ENCODE results near the gene AOPEP.
A peak's percentile ranks its signal among the peaks of the same experiment; 100 is the strongest.

The AOPEP gene

DNA sequence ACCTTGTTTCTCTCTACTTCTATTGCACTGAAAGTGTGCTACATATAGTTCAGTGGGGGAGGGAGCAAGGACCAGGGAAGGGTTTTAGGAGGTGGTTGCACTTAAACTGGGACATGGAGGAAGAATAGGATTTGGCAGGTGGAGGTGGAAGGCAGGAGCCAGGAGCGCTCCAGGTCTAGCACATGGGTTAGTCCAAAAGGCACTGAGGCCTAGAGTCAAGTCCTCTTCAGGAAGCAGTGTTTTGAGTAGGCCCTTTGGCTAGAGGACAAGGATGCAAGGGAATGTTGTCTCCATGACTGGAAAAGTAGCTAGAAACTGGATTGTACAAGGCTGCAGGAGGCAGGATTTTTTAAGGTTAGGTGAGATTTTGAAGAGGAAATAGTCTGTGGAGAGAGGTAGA is 31.5 kb downstream of the AOPEP start:
- DNase-seq (no peak), ATAC-seq (replicated peaks) (no peak)

DNA sequence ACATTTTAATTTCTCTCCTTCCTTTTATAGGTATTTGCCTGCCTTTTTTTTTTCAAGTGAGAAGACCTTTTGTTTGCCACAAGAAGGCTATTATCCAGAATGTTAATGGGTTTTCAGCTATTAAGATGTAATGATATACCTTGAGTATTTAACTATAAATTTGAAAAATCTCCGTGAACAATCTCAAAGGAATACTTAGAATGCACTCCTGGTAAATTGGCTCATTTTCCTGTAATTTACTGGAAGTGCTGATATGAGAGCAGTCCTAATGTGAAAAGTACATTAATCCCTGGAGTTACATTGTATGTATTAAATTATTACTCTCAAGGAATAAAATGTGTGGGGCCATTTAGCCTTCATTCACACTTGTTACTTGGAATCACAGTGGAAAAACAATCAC is 32.4 kb downstream of the AOPEP start:
- ATAC-seq (replicated peaks), result no peak
- H3K27me3 Mint-ChIP-seq, result no peaks in the 10 kb centered on the region
- H3K4me3 Mint-ChIP-seq, result no peak overlapping the region
- H3K9me3 Mint-ChIP-seq, result no peaks in the 10 kb centered on the region
- no peak overlapping the region for H3K27ac Mint-ChIP-seq
- no peak for DNase-seq
- peaks cover 8% of the 10 kb centered on the region in 2 donors for H3K4me1 Mint-ChIP-seq (ENCODE audit: low read depth in 2 of 2)
- H3K36me3 Mint-ChIP-seq (ENCODE audit: insufficient read depth), result no peaks in the 10 kb centered on the region

More for the DNA sequence above, 31.5 kb downstream of the AOPEP start:
- no peaks in the 10 kb centered on the region for H3K36me3 Mint-ChIP-seq (ENCODE audit: insufficient read depth)
- H3K27me3 Mint-ChIP-seq, result no peaks in the 10 kb centered on the region
- no peaks in the 10 kb centered on the region for H3K9me3 Mint-ChIP-seq
- H3K27ac Mint-ChIP-seq, result no peak overlapping the region
- H3K4me3 Mint-ChIP-seq, result no peak overlapping the region
- H3K4me1 Mint-ChIP-seq (ENCODE audit: low read depth in 2 of 2), result peaks cover 8% of the 10 kb centered on the region in 2 donors

DNA sequence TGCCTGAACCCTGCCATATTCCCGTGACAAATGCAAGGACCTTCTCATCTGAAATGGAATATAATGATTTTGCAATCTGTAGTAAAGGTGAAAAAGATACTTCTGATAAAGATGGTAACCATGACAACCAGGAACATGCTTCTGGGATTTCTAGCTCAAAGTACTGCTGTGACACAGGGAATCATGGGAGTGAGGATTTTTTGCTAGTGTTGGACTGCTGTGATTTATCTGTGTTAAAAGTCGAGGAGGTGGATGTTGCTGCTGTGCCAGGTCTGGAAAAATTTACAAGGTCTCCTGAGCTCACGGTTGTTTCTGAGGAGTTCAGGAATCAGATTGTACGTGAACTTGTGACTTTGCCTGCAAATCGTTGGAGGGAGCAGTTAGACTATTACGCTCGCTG is 33.5 kb downstream of the AOPEP start:
- no peak for DNase-seq
- no peak overlapping the region for H3K4me3 Mint-ChIP-seq
- peaks cover 8% of the 10 kb centered on the region in 2 donors for H3K4me1 Mint-ChIP-seq (ENCODE audit: low read depth in 2 of 2)
- H3K27ac Mint-ChIP-seq, result no peak overlapping the region
- no peaks in the 10 kb centered on the region for H3K27me3 Mint-ChIP-seq
- H3K9me3 Mint-ChIP-seq, result no peaks in the 10 kb centered on the region
- H3K36me3 Mint-ChIP-seq (ENCODE audit: insufficient read depth), result no peaks in the 10 kb centered on the region
- ATAC-seq (replicated peaks), result no peak

DNA sequence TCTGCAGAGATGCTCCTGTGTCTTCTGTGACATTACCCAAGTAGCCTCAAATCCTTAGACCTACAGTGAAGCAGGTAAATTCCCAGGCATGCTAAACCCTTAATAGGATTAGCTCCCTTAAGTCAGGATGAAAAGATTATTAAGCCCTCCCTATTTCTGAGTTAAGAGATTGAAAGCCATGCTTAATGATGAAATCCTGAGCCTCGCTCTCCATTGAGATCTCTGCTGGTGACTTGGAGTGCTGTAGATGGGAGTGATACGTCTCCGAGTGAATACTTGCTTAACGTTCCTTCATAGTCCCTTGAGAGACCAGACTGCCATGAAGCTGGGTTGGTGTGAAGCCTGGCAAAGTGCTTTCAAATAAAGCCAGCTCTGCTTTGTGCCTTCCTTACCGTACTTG is 34.2 kb downstream of the AOPEP start:
- H3K4me1 Mint-ChIP-seq (ENCODE audit: low read depth in 2 of 2), result peaks cover 8% of the 10 kb centered on the region in 2 donors
- no peaks in the 10 kb centered on the region for H3K27me3 Mint-ChIP-seq
- no peak for ATAC-seq (replicated peaks)
- no peak for DNase-seq
- H3K36me3 Mint-ChIP-seq (ENCODE audit: insufficient read depth), result no peaks in the 10 kb centered on the region
- no peak overlapping the region for H3K27ac Mint-ChIP-seq
- H3K9me3 Mint-ChIP-seq, result no peaks in the 10 kb centered on the region
- H3K4me3 Mint-ChIP-seq, result no peak overlapping the region

- no peak overlapping the region for H3K27ac Mint-ChIP-seq
- no peaks in the 10 kb centered on the region for H3K36me3 Mint-ChIP-seq (ENCODE audit: insufficient read depth)
Observed at GRCh38 chr9:94761481-94761880, 35.0 kb downstream of the AOPEP start.

DNA sequence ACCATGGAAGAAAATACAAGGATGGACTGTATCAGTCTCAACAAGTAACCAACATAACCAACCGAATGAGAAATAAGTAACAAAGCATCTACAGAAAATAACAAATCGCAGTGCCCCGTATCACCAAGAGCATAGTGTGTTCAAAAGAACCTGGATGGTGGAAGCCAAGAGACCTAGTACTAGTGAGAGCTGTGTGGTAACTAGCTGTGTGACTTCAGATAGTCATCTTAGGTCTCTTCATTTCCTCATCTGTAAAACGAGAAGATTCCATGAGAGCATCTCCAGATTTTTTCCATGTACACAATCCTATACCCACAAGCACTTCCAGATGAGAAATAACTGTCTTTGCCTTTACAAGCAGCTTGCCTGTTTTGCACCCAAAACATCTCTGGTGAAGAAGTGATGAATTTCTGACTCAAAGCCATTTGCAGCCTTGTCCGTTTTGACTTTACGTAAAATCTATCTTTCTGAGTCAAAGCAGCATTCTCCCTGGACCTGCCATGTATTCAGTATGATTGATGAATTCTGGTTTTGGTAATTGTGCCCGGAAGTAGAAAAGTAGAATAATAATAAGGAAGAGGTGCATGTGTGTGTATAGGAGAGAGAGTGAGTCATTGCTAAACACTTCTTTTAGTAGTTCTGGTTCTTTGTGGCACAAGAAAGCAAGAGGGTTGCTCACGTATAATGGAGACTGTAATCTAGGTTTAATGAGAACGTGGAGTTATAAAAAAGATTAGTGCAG is 41.0 kb downstream of the AOPEP start:
- DNase-seq (no peak), ATAC-seq (replicated peaks) (no peak)
- Mint-ChIP-seq H3K4me3 (no peak overlapping the region), H3K27me3 (no peaks in the 10 kb centered on the region), H3K36me3 (ENCODE audit: insufficient read depth) (no peaks in the 10 kb centered on the region), H3K9me3 (no peaks in the 10 kb centered on the region), H3K4me1 (ENCODE audit: low read depth in 2 of 2) (peaks cover 3 to 24% of the 10 kb centered on the region in 2 donors), H3K27ac (peak overlapping the region in 1 of 2 donors; percentile 36)

More at GRCh38 chr9:94761481-94761880, 35.0 kb downstream of the AOPEP start:
- DNase-seq (no peak), ATAC-seq (replicated peaks) (peak; percentile 47)
- no peaks in the 10 kb centered on the region for H3K9me3 Mint-ChIP-seq
- H3K4me1 Mint-ChIP-seq (ENCODE audit: low read depth in 2 of 2), result peaks cover 8% of the 10 kb centered on the region in 2 donors
- H3K4me3 Mint-ChIP-seq, result no peak overlapping the region
- no peaks in the 10 kb centered on the region for H3K27me3 Mint-ChIP-seq

DNA sequence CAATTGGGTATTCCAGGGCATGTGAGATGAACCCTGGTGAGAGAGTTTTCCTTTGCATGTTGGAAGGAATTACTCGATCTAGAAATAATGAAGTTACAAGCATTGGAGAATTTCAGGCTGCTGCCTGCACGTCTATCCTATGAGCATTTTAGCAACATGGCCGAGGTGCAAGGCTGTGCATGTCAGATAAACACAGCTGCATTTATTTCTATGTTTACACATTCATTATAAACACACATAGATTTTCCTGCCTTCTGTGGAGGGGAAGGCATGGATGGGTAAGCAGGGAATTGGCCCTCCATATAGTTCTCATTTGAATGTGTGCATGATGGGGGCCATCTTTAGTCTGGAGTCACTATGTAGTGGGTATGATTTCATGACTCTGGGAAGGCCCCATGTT is 42.3 kb downstream of the AOPEP start:
- DNase-seq (no peak), ATAC-seq (replicated peaks) (no peak)
- H3K9me3 Mint-ChIP-seq, result no peaks in the 10 kb centered on the region
- H3K27ac Mint-ChIP-seq, result no peak overlapping the region
- H3K36me3 Mint-ChIP-seq (ENCODE audit: insufficient read depth), result no peaks in the 10 kb centered on the region
- H3K27me3 Mint-ChIP-seq, result no peaks in the 10 kb centered on the region
- H3K4me3 Mint-ChIP-seq, result no peak overlapping the region
- peaks cover 3 to 24% of the 10 kb centered on the region in 2 donors for H3K4me1 Mint-ChIP-seq (ENCODE audit: low read depth in 2 of 2)

GRCh38 chr9:94770334-94770733 is 43.8 kb downstream of the AOPEP start:
- H3K9me3 Mint-ChIP-seq, result no peaks in the 10 kb centered on the region

DNA sequence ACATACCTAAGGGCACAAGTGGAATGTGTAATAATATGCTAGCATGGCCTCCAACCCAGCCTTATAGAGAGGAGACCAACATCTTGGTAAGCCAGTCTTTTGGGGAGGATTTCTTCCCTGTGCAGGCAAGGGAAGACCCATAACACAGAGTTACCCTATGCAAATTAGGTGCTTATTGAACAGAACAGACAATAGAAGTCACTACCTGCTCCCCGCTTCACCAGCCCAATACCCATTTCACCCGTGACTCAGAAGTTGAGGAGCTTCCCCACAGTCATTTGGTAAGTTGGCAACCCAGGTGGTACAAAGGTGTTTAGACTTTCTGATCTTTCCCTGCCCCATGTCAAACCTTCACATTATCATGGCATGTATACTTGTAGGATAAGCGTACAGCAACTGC is 44.6 kb downstream of the AOPEP start:
- ATAC-seq (replicated peaks) (no peak), DNase-seq (no peak)
- peak overlapping the region in 1 of 2 donors; percentile 30 for H3K27ac Mint-ChIP-seq
- peaks cover 3 to 24% of the 10 kb centered on the region in 2 donors for H3K4me1 Mint-ChIP-seq (ENCODE audit: low read depth in 2 of 2)
- H3K9me3 Mint-ChIP-seq, result no peaks in the 10 kb centered on the region
- H3K27me3 Mint-ChIP-seq, result no peaks in the 10 kb centered on the region
- H3K36me3 Mint-ChIP-seq (ENCODE audit: insufficient read depth), result no peaks in the 10 kb centered on the region
- H3K4me3 Mint-ChIP-seq, result no peak overlapping the region

More at GRCh38 chr9:94770334-94770733, 43.8 kb downstream of the AOPEP start:
- DNase-seq, result no peak
- ATAC-seq (replicated peaks), result no peak
- peaks cover 3 to 24% of the 10 kb centered on the region in 2 donors for H3K4me1 Mint-ChIP-seq (ENCODE audit: low read depth in 2 of 2)
- H3K36me3 Mint-ChIP-seq (ENCODE audit: insufficient read depth), result no peaks in the 10 kb centered on the region
- no peak overlapping the region for H3K27ac Mint-ChIP-seq
- H3K4me3 Mint-ChIP-seq, result no peak overlapping the region
- no peaks in the 10 kb centered on the region for H3K27me3 Mint-ChIP-seq

GRCh38 chr9:94772144-94772543 is 45.6 kb downstream of the AOPEP start:
- H3K36me3 Mint-ChIP-seq (ENCODE audit: insufficient read depth), result no peaks in the 10 kb centered on the region
- ATAC-seq (replicated peaks), result no peak
- H3K27me3 Mint-ChIP-seq, result no peaks in the 10 kb centered on the region
- no peak overlapping the region for H3K4me3 Mint-ChIP-seq
- no peaks in the 10 kb centered on the region for H3K9me3 Mint-ChIP-seq
- no peak overlapping the region for H3K27ac Mint-ChIP-seq
- H3K4me1 Mint-ChIP-seq (ENCODE audit: low read depth in 2 of 2), result peaks cover 3 to 21% of the 10 kb centered on the region in 2 donors
- no peak for DNase-seq

- DNase-seq (no peak), ATAC-seq (replicated peaks) (no peak)
- Mint-ChIP-seq H3K9me3 (no peaks in the 10 kb centered on the region), H3K27ac (no peak overlapping the region), H3K4me1 (ENCODE audit: low read depth in 2 of 2) (peaks cover 3 to 17% of the 10 kb centered on the region in 2 donors), H3K27me3 (no peaks in the 10 kb centered on the region), H3K36me3 (ENCODE audit: insufficient read depth) (no peaks in the 10 kb centered on the region), H3K4me3 (no peak overlapping the region)
Observed at GRCh38 chr9:94772639-94773303, 46.3 kb downstream of the AOPEP start.

DNA sequence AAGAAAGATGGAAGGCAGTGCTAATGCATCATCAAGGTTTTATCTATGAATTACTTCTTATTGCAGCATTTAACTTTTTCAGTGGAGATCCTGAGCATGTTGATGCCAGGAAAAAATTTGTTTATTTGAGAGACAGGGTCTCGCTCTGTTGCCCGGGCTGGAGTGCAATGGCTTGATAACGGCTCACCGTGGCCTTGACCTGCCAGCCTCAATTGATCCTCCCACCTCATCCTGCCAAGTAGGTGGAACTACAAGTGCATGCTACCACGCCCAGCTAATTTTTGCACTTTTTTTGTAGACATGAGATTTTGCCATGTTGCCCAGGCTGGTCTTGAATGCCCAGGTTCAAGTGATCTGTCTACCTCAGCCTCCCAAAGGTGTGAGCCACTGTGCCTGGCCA is 47.2 kb downstream of the AOPEP start:
- Mint-ChIP-seq H3K9me3 (no peaks in the 10 kb centered on the region), H3K27me3 (no peaks in the 10 kb centered on the region), H3K36me3 (ENCODE audit: insufficient read depth) (no peaks in the 10 kb centered on the region), H3K4me3 (no peak overlapping the region), H3K27ac (no peak overlapping the region), H3K4me1 (ENCODE audit: low read depth in 2 of 2) (peaks cover 3 to 15% of the 10 kb centered on the region in 2 donors)
- ATAC-seq (replicated peaks) (no peak), DNase-seq (no peak)

GRCh38 chr9:94778013-94778412 is 51.5 kb downstream of the AOPEP start:
- no peaks in the 10 kb centered on the region for H3K36me3 Mint-ChIP-seq (ENCODE audit: insufficient read depth)
- DNase-seq (no peak), ATAC-seq (replicated peaks) (no peak)
- H3K4me3 Mint-ChIP-seq, result no peak overlapping the region
- H3K4me1 Mint-ChIP-seq (ENCODE audit: low read depth in 2 of 2), result no peaks in the 10 kb centered on the region
- H3K27me3 Mint-ChIP-seq, result no peaks in the 10 kb centered on the region
- no peaks in the 10 kb centered on the region for H3K9me3 Mint-ChIP-seq
- H3K27ac Mint-ChIP-seq, result no peak overlapping the region

DNA sequence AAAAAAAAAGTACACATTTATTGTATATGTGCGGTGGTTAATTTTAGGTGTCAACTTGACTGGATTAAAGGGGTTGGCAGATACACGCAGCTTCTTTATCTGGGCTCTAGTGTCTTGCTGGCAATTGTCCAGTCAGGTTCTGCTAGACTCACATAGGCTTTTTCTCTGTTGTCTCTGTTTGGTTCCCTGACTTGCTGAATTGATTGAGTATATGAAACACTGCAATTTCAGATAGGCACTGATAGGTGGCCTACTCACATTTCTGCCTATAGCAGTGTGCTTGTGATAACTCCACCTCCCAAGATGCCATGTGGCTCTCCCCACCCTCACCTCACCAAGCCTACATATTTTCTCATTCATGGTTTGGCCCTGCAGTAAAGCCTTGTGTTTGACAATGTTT is 52.5 kb downstream of the AOPEP start:
- Mint-ChIP-seq H3K36me3 (ENCODE audit: insufficient read depth) (no peaks in the 10 kb centered on the region), H3K9me3 (no peaks in the 10 kb centered on the region), H3K4me3 (no peak overlapping the region), H3K27me3 (no peaks in the 10 kb centered on the region), H3K27ac (peak overlapping the region in 1 of 2 donors; percentile 6), H3K4me1 (ENCODE audit: low read depth in 2 of 2) (no peaks in the 10 kb centered on the region)
- no peak for ATAC-seq (replicated peaks)
- no peak for DNase-seq

Data from effector memory CD8-positive, alpha-beta T cell (primary cell).